ENCODE results near the gene AP2A2.
A peak's percentile ranks its signal among the peaks of the same experiment; 100 is the strongest.

Gene AP2A2

GRCh38 chr11:898540-899190 is 27.0 kb upstream of the AP2A2 start:
- DNase-seq (ENCODE audit: low read depth): no peak

- DNase-seq (ENCODE audit: low read depth): no peak
Observed at GRCh38 chr11:899724-900123, 25.9 kb upstream of the AP2A2 start.

GRCh38 chr11:900545-900944 is 25.1 kb upstream of the AP2A2 start:
- DNase-seq (ENCODE audit: low read depth): no peak

GRCh38 chr11:901452-902061 is 24.1 kb upstream of the AP2A2 start:
- DNase-seq (ENCODE audit: low read depth): no peak

GRCh38 chr11:904380-904779 is 21.3 kb upstream of the AP2A2 start:
- DNase-seq (ENCODE audit: low read depth): no peak

- DNase-seq (ENCODE audit: low read depth): no peak
Observed at GRCh38 chr11:905952-906351, 19.7 kb upstream of the AP2A2 start.

GRCh38 chr11:907668-908067 is 18.0 kb upstream of the AP2A2 start:
- no peak for DNase-seq (ENCODE audit: low read depth)

GRCh38 chr11:908273-908672 is 17.4 kb upstream of the AP2A2 start:
- DNase-seq (ENCODE audit: low read depth): no peak

GRCh38 chr11:909406-909805 is 16.3 kb upstream of the AP2A2 start:
- DNase-seq (ENCODE audit: low read depth): no peak

GRCh38 chr11:910044-910588 is 15.6 kb upstream of the AP2A2 start:
- DNase-seq (ENCODE audit: low read depth): no peak

- DNase-seq (ENCODE audit: low read depth): peak; percentile 64
Observed at GRCh38 chr11:910589-911030, 15.1 kb upstream of the AP2A2 start, which contains the start of gene CHID1. Gene CHID1 (minus strand): TSS chr11:910810. CDS start chr11:904816, 5,994 bp downstream.

GRCh38 chr11:911031-911889 is 14.4 kb upstream of the AP2A2 start:
- DNase-seq (ENCODE audit: low read depth): no peak

- DNase-seq (ENCODE audit: low read depth): no peak
Observed at GRCh38 chr11:911890-912219, 13.8 kb upstream of the AP2A2 start.

- DNase-seq (ENCODE audit: low read depth): no peak
Observed at GRCh38 chr11:912266-912665, 13.4 kb upstream of the AP2A2 start.

- DNase-seq (ENCODE audit: low read depth): no peak
Observed at GRCh38 chr11:913043-913442, 12.6 kb upstream of the AP2A2 start.

GRCh38 chr11:914204-914603 is 11.5 kb upstream of the AP2A2 start:
- no peak for DNase-seq (ENCODE audit: low read depth)

GRCh38 chr11:914747-915501 is 10.7 kb upstream of the AP2A2 start:
- no peak for DNase-seq (ENCODE audit: low read depth)

GRCh38 chr11:917426-917825 is 8.2 kb upstream of the AP2A2 start:
- DNase-seq (ENCODE audit: low read depth): no peak

- DNase-seq (ENCODE audit: low read depth): no peak
Observed at GRCh38 chr11:921921-922678, 3.6 kb upstream of the AP2A2 start.

GRCh38 chr11:923691-924405 is 1.8 kb upstream of the AP2A2 start:
- DNase-seq (ENCODE audit: low read depth): no peak
